WTC11 (cell line): ENCODE results near the gene TBX2. TPM values are rescaled to one million over a fixed set of nuclear protein-coding genes. Genes with fewer than 3 reads are reported as not detected.

ENCODE experiments used
- ATAC-seq: fragments of 200-7000 bp; cut with Tn5 transposase; 2 replicates; pipeline ENCODE4 v1.10.0; 2021; ENCODE audit warnings: mild to moderate bottlenecking, moderate library complexity
- CTCF ChIA-PET: fragments of 300-600 bp; sonication (Branson Sonifier 250); formaldehyde crosslinking; loops from one replicate; lab custom pipeline; 2021; ENCODE audit warnings: antibody characterized with exemption; lab: Charles Lee
- POLR2A ChIA-PET: fragments of 350-600 bp; sonication (Branson Sonifier 250); formaldehyde crosslinking; loops from one replicate; lab custom pipeline; 2021; ENCODE audit warnings: antibody characterized with exemption; lab: Charles Lee
- DNase-seq: peaks from one replicate; pipeline ENCODE4 v3.0.0; 2021; ENCODE audit warnings: low spot score
- H3K27ac Mint-ChIP-seq: 2 replicates; pipeline ENCODE4 v1.8.0; 2021; ENCODE audit warnings: mixed read lengths
- H3K27me3 Mint-ChIP-seq: 2 replicates; pipeline ENCODE4 v1.8.0; 2021; ENCODE audit warnings: low read depth, mild to moderate bottlenecking, moderate library complexity, mixed read lengths
- H3K36me3 Mint-ChIP-seq: 2 replicates; pipeline ENCODE4 v1.8.0; 2021; ENCODE audit warnings: mixed read lengths
- H3K4me1 Mint-ChIP-seq: 2 replicates; pipeline ENCODE4 v1.8.0; 2022; ENCODE audit warnings: mixed read lengths
- H3K4me3 Mint-ChIP-seq: 2 replicates; pipeline ENCODE4 v1.8.0; 2021; ENCODE audit warnings: mild to moderate bottlenecking, moderate library complexity, mixed read lengths
- H3K9me3 Mint-ChIP-seq: 2 replicates; pipeline ENCODE4 v1.8.0; 2021; ENCODE audit warnings: mixed read lengths
- CREB1 ChIP-seq: sonication (generic); formaldehyde crosslinking; IDR thresholded peaks from 2 replicates; pipeline ENCODE4 v1.8.0; 2023; ENCODE audit warnings: mild to moderate bottlenecking, missing genetic modification reagents
- E2F1 ChIP-seq: sonication (generic); formaldehyde crosslinking; IDR thresholded peaks from 2 replicates; pipeline ENCODE4 v1.8.0; 2022; ENCODE audit warnings: mild to moderate bottlenecking, missing genetic modification reagents
- FOXK1 ChIP-seq: sonication (generic); formaldehyde crosslinking; IDR thresholded peaks from 2 replicates; pipeline ENCODE4 v1.8.0; 2022; ENCODE audit warnings: mild to moderate bottlenecking, moderate library complexity, missing genetic modification reagents
- GRHL2 ChIP-seq: fragments of 250-450 bp; sonication (Bioruptor Pico); IDR thresholded peaks from 2 replicates; pipeline ENCODE4 v1.8.0; 2022; ENCODE audit warnings: mild to moderate bottlenecking, moderate library complexity; ENCODE audit not compliant: insufficient replicate concordance, severe bottlenecking
- GTF2I ChIP-seq: fragments of 250-450 bp; sonication (Bioruptor Pico); conservative IDR thresholded peaks from 2 replicates; pipeline ENCODE4 v1.4.0; 2021; ENCODE audit warnings: mild to moderate bottlenecking
- JAZF1 ChIP-seq: fragments of 250-450 bp; sonication (Bioruptor Pico); IDR thresholded peaks from 2 replicates; pipeline ENCODE4 v1.9.0; 2021; ENCODE audit warnings: moderate library complexity, mild to moderate bottlenecking, inconsistent platforms
- RELA ChIP-seq: sonication (generic); formaldehyde crosslinking; IDR thresholded peaks from 2 replicates; pipeline ENCODE4 v1.8.1; 2022; ENCODE audit warnings: missing genetic modification reagents, mild to moderate bottlenecking, borderline replicate concordance
- TCF7 ChIP-seq: sonication (generic); formaldehyde crosslinking; IDR thresholded peaks from 2 replicates; pipeline ENCODE4 v1.8.0; 2022; ENCODE audit warnings: mild to moderate bottlenecking, low read depth, missing genetic modification reagents, moderate library complexity
- TP53 ChIP-seq: sonication (generic); formaldehyde crosslinking; IDR thresholded peaks from 2 replicates; pipeline ENCODE4 v1.8.1; 2023; ENCODE audit warnings: mild to moderate bottlenecking, missing genetic modification reagents
- USF2 ChIP-seq: sonication (generic); formaldehyde crosslinking; IDR thresholded peaks from 2 replicates; pipeline ENCODE4 v1.8.1; 2023; ENCODE audit warnings: mild to moderate bottlenecking, missing genetic modification reagents, moderate library complexity
- ZNF232 ChIP-seq: sonication (generic); formaldehyde crosslinking; IDR thresholded peaks from 2 replicates; pipeline ENCODE4 v1.8.0; 2022; ENCODE audit warnings: mild to moderate bottlenecking, missing genetic modification reagents
- ZNF263 ChIP-seq: sonication (generic); formaldehyde crosslinking; IDR thresholded peaks from 2 replicates; pipeline ENCODE4 v1.8.1; 2022; ENCODE audit warnings: low read depth, mild to moderate bottlenecking, moderate library complexity, missing genetic modification reagents
- ZNF281 ChIP-seq: sonication (generic); formaldehyde crosslinking; IDR thresholded peaks from 2 replicates; pipeline ENCODE4 v1.8.0; 2023; ENCODE audit warnings: mild to moderate bottlenecking, missing genetic modification reagents
- total RNA-seq: library from RNA; stranded (reverse); gene quantifications from 3 replicates; pipeline ENCODE4 v1.2.3, GENCODE V29; 2021
- TF ChIP-seq, protein P1 (sequence below): fragments of 250-450 bp; sonication (Bioruptor Pico); IDR thresholded peaks from 2 replicates; pipeline ENCODE4 v1.9.0; 2021; ENCODE audit warnings: mild to moderate bottlenecking
- TF ChIP-seq, protein P2 (sequence below): sonication (generic); formaldehyde crosslinking; IDR thresholded peaks from 2 replicates; pipeline ENCODE4 v1.8.1; 2022; ENCODE audit warnings: mild to moderate bottlenecking, moderate library complexity, missing genetic modification reagents

The TBX2 gene
- total RNA-seq, 1 experiment from 2014 or later = 0.09 TPM

GRCh38 chr17:61379457-61380216 is 20.0 kb upstream of the TBX2 start (continued):
- TF ChIP-seq TCF7 (CRISPR knock-in tag) = no peak

GRCh38 chr17:61380217-61380835 is 19.3 kb upstream of the TBX2 start:
- POLR2A ChIA-PET = no interaction called here
- DNase-seq (no peak), ATAC-seq (no peak)
- CTCF ChIA-PET = interaction anchor here (1.0 kb wide), 1 partner anchor 21 kb away, joined by 4 read pairs; no protein-coding TSS in a partner anchor
- no peak for TF ChIP-seq RELA
- TF ChIP-seq TP53 = no peak
- no peak for TF ChIP-seq GRHL2
- no peak for TF ChIP-seq ZNF263 (CRISPR knock-in tag)
- Mint-ChIP-seq H3K4me1 (peaks cover 7% of the 10 kb centered on the region; the same call in 1 of the 2 replicates), H3K27ac (no peak overlapping the region), H3K9me3 (no peaks in the 10 kb centered on the region), H3K27me3 (no peaks in the 10 kb centered on the region), H3K36me3 (no peaks in the 10 kb centered on the region), H3K4me3 (no peak overlapping the region)

DNA sequence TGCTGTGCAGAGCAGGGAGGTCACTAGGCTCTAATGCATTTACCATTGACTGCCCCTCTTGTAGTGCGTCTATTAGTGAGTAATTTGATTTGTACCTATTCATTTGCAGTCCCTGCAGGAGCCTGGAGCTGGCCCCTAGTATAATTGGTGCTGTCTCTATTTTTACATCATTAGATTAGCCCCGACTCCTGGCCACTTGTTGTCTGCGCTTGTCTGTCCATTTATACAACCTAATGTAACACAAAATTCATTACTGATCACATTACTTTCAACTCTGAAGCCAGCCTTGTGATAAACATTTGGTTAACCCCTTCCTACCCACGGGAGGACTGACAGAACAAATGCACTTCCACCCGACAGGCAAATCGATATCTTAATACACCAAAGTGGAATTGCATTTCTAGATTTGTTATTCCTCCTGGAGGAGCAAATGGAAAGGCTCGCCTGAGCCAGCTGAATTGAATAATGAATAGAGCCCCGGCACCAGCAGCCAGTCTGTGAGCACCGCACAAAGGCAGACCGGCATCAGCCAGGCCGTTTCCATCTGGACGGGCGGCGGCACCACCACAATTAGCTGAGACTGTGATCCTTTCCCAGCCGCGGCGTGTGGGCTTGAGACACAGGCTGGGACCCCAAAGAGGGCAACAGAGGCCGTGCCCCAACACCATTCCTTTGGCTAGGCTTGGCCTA is 18.7 kb upstream of the TBX2 start:
- DNase-seq (no peak), ATAC-seq (no peak)
- Mint-ChIP-seq H3K4me1 (peaks cover 12% of the 10 kb centered on the region; the same call in 1 of the 2 replicates), H3K27ac (no peak overlapping the region), H3K27me3 (no peaks in the 10 kb centered on the region; the same call in 1 of the 2 replicates), H3K9me3 (no peaks in the 10 kb centered on the region), H3K4me3 (no peak overlapping the region), H3K36me3 (no peaks in the 10 kb centered on the region)
- ChIA-PET CTCF (no interaction called here), POLR2A (no interaction called here)
- TF ChIP-seq GTF2I (CRISPR knock-in tag) (no peak), FOXK1 (CRISPR knock-in tag) (no peak), ZNF281 (no peak), ZNF263 (CRISPR knock-in tag) (no peak), CREB1 (CRISPR knock-in tag) (no peak), JAZF1 (no peak), E2F1 (CRISPR knock-in tag) (no peak), USF2 (CRISPR knock-in tag) (no peak), ZNF232 (CRISPR knock-in tag) (no peak)
- TF ChIP-seq, protein P1, sequence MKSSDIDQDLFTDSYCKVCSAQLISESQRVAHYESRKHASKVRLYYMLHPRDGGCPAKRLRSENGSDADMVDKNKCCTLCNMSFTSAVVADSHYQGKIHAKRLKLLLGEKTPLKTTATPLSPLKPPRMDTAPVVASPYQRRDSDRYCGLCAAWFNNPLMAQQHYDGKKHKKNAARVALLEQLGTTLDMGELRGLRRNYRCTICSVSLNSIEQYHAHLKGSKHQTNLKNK (CRISPR knock-in tag) = no peak
- TF ChIP-seq, protein P2, sequence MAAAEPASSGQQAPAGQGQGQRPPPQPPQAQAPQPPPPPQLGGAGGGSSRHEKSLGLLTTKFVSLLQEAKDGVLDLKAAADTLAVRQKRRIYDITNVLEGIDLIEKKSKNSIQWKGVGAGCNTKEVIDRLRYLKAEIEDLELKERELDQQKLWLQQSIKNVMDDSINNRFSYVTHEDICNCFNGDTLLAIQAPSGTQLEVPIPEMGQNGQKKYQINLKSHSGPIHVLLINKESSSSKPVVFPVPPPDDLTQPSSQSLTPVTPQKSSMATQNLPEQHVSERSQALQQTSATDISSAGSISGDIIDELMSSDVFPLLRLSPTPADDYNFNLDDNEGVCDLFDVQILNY (CRISPR knock-in tag) = no peak
